Neuronal stem cell (in vitro differentiated cells): ENCODE measurements around the gene TIGIT.

Experiments used
- DNase-seq: peaks from one replicate; pipeline ENCODE4 v3.0.0-alpha.2; 2013; ENCODE audit warnings: low spot score
- H2AFZ ChIP-seq: one replicate; pipeline ENCODE4 v1.6.1; 2013; ENCODE audit warnings: mild to moderate bottlenecking, low read length, inconsistent platforms
- H2AK5ac ChIP-seq: 2 replicates; pipeline ENCODE4 v1.6.1; 2013; ENCODE audit warnings: low read depth, mild to moderate bottlenecking, inconsistent platforms, low read length, moderate library complexity, mixed read lengths
- H2BK120ac ChIP-seq: 2 replicates; pipeline ENCODE4 v1.6.1; 2013; ENCODE audit warnings: low read depth, mild to moderate bottlenecking, inconsistent platforms, low read length, moderate library complexity, mixed read lengths
- H2BK12ac ChIP-seq: one replicate; pipeline ENCODE4 v1.6.1; 2013; ENCODE audit warnings: low read length, inconsistent platforms
- H2BK15ac ChIP-seq: 2 replicates; pipeline ENCODE4 v1.6.1; 2013; ENCODE audit warnings: mild to moderate bottlenecking, low read length, inconsistent platforms, mixed read lengths
- H2BK5ac ChIP-seq: one replicate; pipeline ENCODE4 v1.6.1; 2013; ENCODE audit warnings: inconsistent platforms, mild to moderate bottlenecking, low read length, moderate library complexity
- H3K14ac ChIP-seq: one replicate; pipeline ENCODE4 v1.6.1; 2013; ENCODE audit warnings: low read length, inconsistent platforms
- H3K18ac ChIP-seq: 2 replicates; pipeline ENCODE4 v1.6.1; 2013; ENCODE audit warnings: low read length, inconsistent platforms
- H3K23ac ChIP-seq: 2 replicates; pipeline ENCODE4 v1.6.1; 2013; ENCODE audit warnings: low read depth, mild to moderate bottlenecking, mixed read lengths, low read length, inconsistent platforms; ENCODE audit not compliant: poor library complexity
- H3K27ac ChIP-seq: replicated peaks from 3 replicates; pipeline ENCODE4 v1.5.1; 2013; ENCODE audit warnings: low read length, inconsistent platforms
- H3K27me3 ChIP-seq, 3 experiments: 2 replicates each; pipeline ENCODE4 v1.6.1; 2013; ENCODE audit warnings: low read length in 3 of 3, mild to moderate bottlenecking in 2 of 3, inconsistent platforms in 1 of 3, low read depth in 1 of 3, mixed read lengths in 1 of 3, moderate library complexity in 1 of 3; ENCODE audit not compliant: control insufficient read depth in 3 of 3, insufficient read depth in 3 of 3
- H3K36me3 ChIP-seq, 2 donors: replicated peaks in 1 of 2; 2 replicates each; pipeline ENCODE4 v1.6.1; 2013; ENCODE audit warnings: low read length in 2 of 2; ENCODE audit not compliant: control insufficient read depth in 2 of 2, insufficient read depth in 2 of 2
- H3K4ac ChIP-seq: 2 replicates; pipeline ENCODE4 v1.6.1; 2013; ENCODE audit warnings: inconsistent platforms, mild to moderate bottlenecking, low read length, moderate library complexity
- H3K4me1 ChIP-seq, 2 donors: 1 replicate in 1 of 2; 2 replicates in 1 of 2; pipeline ENCODE4 v1.6.1; 2013; ENCODE audit warnings: low read length in 2 of 2, low read depth in 1 of 2; ENCODE audit not compliant: control insufficient read depth in 2 of 2, insufficient read depth in 1 of 2
- H3K4me2 ChIP-seq: one replicate; pipeline ENCODE4 v1.6.1; 2013; ENCODE audit warnings: mild to moderate bottlenecking, low read length, inconsistent platforms; ENCODE audit not compliant: insufficient read depth, poor library complexity, severe bottlenecking
- H3K4me3 ChIP-seq, 2 donors: 2 replicates each; pipeline ENCODE4 v1.5.1; 2013; ENCODE audit warnings: low read length in 2 of 2, mild to moderate bottlenecking in 2 of 2, inconsistent platforms in 1 of 2, moderate library complexity in 1 of 2
- H3K79me1 ChIP-seq: one replicate; pipeline ENCODE4 v1.6.1; 2013; ENCODE audit warnings: low read depth, mild to moderate bottlenecking, inconsistent platforms, low read length, moderate library complexity
- H3K9ac ChIP-seq: one replicate; pipeline ENCODE4 v1.6.1; 2013; ENCODE audit warnings: mild to moderate bottlenecking, low read depth, low read length, inconsistent platforms; ENCODE audit not compliant: poor library complexity
- H3K9me3 ChIP-seq, 2 donors: replicated peaks in 1 of 2; 2 replicates each; pipeline versions ENCODE3 to v1.6.1; 2013; ENCODE audit warnings: low read length in 2 of 2, mild to moderate bottlenecking in 2 of 2, inconsistent platforms in 1 of 2, low read depth in 1 of 2, mixed read lengths in 1 of 2, moderate library complexity in 1 of 2; ENCODE audit not compliant: control insufficient read depth in 2 of 2, insufficient read depth in 1 of 2
- H4K8ac ChIP-seq: one replicate; pipeline ENCODE4 v1.6.1; 2013; ENCODE audit warnings: low read depth, mild to moderate bottlenecking, inconsistent platforms, low read length, moderate library complexity
- H4K91ac ChIP-seq: one replicate; pipeline ENCODE4 v1.6.1; 2013; ENCODE audit warnings: low read length, low read depth, mild to moderate bottlenecking, inconsistent platforms; ENCODE audit not compliant: poor library complexity
- WGBS, 2 donors: extraction: QIAGEN DNeasy Blood & Tissue Kit; methylation state at CpG; one replicate each; pipeline ENCODE4 v1.1.7; 2013; ENCODE audit warnings: missing lambda C conversion rate in 2 of 2, mixed read lengths in 1 of 2; ENCODE audit not compliant: insufficient read length in 2 of 2, insufficient replicate concordance in 1 of 2; ENCODE audit errors: extremely low coverage in 2 of 2; 5-methylcytosine and 5-hydroxymethylcytosine counted together

TIGIT gene

DNA sequence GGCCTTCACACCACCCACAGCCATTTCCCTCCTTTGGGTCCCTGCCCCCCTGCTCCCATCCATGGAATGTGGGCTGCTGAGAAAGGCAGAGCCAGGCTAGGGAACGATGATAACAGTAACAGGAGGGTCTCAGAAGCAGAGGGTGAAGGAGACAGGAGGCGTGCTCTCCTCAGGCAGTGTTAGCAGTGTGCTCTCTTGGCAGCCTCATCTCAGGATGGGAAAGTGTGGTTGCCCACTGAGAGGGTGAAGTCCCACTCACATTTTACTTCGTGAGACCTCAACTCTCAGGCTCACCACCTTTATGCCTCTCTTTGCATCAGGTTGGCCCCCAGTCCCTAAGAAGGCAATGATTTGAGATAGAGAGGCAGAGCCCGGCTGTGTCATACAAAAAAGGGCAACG is 24.5 kb downstream of the TIGIT start:
- H3K4me1 ChIP-seq = peaks cover 0 to 10% of the 10 kb centered on the region in 2 donors
- no peak overlapping the region for H3K14ac ChIP-seq

DNA sequence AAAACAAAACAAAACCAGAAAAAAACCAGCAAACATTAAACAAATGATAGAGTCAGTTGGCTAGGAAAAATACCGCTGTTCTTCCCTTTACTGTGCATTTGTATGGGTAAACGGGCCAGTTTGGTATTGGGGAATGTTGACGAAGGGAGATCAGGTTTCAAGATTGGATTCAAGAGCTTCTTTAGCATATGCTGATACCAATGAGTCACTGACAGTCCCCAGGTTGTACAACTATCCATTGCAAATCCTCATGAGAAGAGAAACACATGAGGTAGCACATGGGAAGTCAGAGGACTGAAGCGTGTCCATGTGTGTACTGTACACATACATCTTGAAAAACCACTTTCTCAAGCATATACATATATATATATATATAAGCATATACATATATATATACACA is 25.6 kb downstream of the TIGIT start:
- Histone ChIP-seq H2BK5ac (no peak overlapping the region), H3K14ac (no peak overlapping the region), H4K91ac (no peak overlapping the region), H3K9me3 (no peaks in the 10 kb centered on the region), H2BK120ac (no peak overlapping the region), H3K18ac (no peak overlapping the region), H3K27ac (no peak overlapping the region), H3K4ac (no peak overlapping the region), H2AFZ (no peak overlapping the region), H3K27me3 (no peaks in the 10 kb centered on the region), H3K4me2 (no peak overlapping the region), H3K79me1 (no peaks in the 10 kb centered on the region), H4K8ac (no peak overlapping the region), H3K9ac (no peak overlapping the region), H3K4me1 (peaks cover 0 to 10% of the 10 kb centered on the region in 2 donors), H2BK15ac (no peak overlapping the region), H3K4me3 (no peak overlapping the region), H2AK5ac (no peak overlapping the region), H2BK12ac (no peak overlapping the region), H3K36me3 (no peaks in the 10 kb centered on the region), H3K23ac (no peak overlapping the region)
- DNase-seq = peak; percentile 32
- WGBS, 2 donors = no CpG with 5 or more reads among the region's 4 CpGs

More for the DNA sequence above, 24.5 kb downstream of the TIGIT start:
- H3K4ac ChIP-seq = no peak overlapping the region
- no peak overlapping the region for H2BK15ac ChIP-seq
- no peak overlapping the region for H3K4me2 ChIP-seq
- H3K9ac ChIP-seq = peak overlapping the region; percentile 22
- peak overlapping the region; percentile 19 for H2BK12ac ChIP-seq
- no peak overlapping the region for H2BK120ac ChIP-seq
- no peak overlapping the region for H3K4me3 ChIP-seq
- no peaks in the 10 kb centered on the region for H3K27me3 ChIP-seq
- H3K79me1 ChIP-seq = no peaks in the 10 kb centered on the region
- H3K36me3 ChIP-seq = no peaks in the 10 kb centered on the region
- H3K23ac ChIP-seq = peak overlapping the region; percentile 25
- H3K27ac ChIP-seq = no peak overlapping the region
- H3K9me3 ChIP-seq = no peaks in the 10 kb centered on the region
- WGBS, 2 donors = no CpG with 5 or more reads among the region's 5 CpGs
- H2AK5ac ChIP-seq = no peak overlapping the region
- no peak overlapping the region for H4K91ac ChIP-seq
- H4K8ac ChIP-seq = no peak overlapping the region
- no peak overlapping the region for H2AFZ ChIP-seq
- peak overlapping the region; percentile 39 for H3K18ac ChIP-seq
- DNase-seq = no peak
- no peak overlapping the region for H2BK5ac ChIP-seq

DNA sequence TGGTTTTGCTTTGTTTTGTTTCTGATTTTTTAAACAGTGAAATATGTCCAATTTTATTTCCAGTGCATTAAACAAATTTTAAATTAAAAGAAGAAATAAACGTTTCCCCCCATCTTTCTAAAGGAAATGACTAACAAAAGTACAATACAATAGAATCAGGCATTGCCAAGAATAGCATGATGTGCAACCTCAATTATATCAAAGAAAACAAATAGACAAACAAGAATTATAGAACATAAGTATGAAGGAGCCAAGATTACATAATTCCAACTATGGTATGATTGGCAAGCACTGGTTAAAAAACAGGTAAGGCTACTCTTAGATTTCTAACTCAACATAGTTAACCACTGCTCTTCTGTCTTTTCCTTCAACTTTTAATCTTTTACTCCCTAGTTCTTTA is 26.4 kb downstream of the TIGIT start:
- Histone ChIP-seq H2BK5ac (no peak overlapping the region), H3K23ac (no peak overlapping the region), H3K4me3 (no peak overlapping the region), H2AK5ac (no peak overlapping the region), H3K14ac (no peak overlapping the region), H2BK120ac (no peak overlapping the region), H3K27me3 (no peaks in the 10 kb centered on the region), H2AFZ (no peak overlapping the region), H3K9me3 (no peaks in the 10 kb centered on the region), H2BK12ac (no peak overlapping the region), H3K18ac (no peak overlapping the region), H3K4me1 (peaks cover 0 to 10% of the 10 kb centered on the region in 2 donors), H3K9ac (no peak overlapping the region), H4K91ac (no peak overlapping the region), H3K36me3 (no peaks in the 10 kb centered on the region), H3K4me2 (no peak overlapping the region), H3K4ac (no peak overlapping the region), H3K79me1 (no peaks in the 10 kb centered on the region), H2BK15ac (no peak overlapping the region), H4K8ac (no peak overlapping the region), H3K27ac (no peak overlapping the region)
- no CpG with 5 or more reads among the region's 1 CpG for WGBS, 2 donors
- DNase-seq = no peak

DNA sequence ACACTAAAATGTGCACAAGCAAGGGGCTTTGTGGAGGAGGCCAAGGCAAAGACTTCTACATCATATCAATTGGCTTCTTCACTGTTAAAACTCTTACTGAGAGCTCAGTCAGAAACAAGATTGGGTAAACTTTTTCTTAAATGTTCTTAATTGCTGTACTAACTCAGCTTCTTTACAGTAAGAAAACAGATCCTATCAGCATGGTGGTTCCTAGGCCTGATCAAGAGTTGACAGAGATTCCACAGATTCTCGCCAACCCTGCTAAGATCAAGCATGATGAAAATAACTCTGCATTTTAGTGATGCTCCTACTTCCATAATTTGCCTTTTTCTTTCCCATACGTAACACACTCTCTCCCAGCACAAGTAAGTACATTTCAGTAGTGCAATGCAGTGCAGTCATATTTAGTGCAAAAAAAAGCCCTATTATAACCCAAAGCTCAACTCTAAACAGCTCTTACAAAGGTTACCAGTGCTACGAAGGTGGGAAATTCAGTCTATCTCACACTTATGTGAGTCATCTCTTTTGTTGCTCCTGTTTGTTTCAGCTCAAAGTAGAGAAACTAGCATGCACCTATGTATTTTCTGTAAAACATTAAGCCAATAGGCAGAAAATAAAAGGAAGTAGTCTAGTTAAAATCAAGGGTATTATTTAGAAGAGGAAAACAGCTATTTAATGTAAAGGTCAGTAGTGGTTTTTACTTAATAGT is 29.9 kb downstream of the TIGIT start:
- H2BK120ac ChIP-seq = no peak overlapping the region
- H3K4me3 ChIP-seq = no peak overlapping the region
- no peak overlapping the region for H2BK5ac ChIP-seq
- H3K4me1 ChIP-seq = peaks cover 0 to 3% of the 10 kb centered on the region in 2 donors
- no peak overlapping the region for H3K14ac ChIP-seq
- H3K23ac ChIP-seq = no peak overlapping the region
- H3K9ac ChIP-seq = no peak overlapping the region
- H3K36me3 ChIP-seq = no peaks in the 10 kb centered on the region
- H4K8ac ChIP-seq = no peak overlapping the region
- no peak overlapping the region for H2BK15ac ChIP-seq
- no peak for DNase-seq
- H3K27me3 ChIP-seq = no peaks in the 10 kb centered on the region
- H3K79me1 ChIP-seq = no peaks in the 10 kb centered on the region
- H3K9me3 ChIP-seq = no peaks in the 10 kb centered on the region
- H4K91ac ChIP-seq = no peak overlapping the region
- H3K4ac ChIP-seq = no peak overlapping the region
- no peak overlapping the region for H3K27ac ChIP-seq
- no peak overlapping the region for H3K4me2 ChIP-seq
- no peak overlapping the region for H3K18ac ChIP-seq
- WGBS, 2 donors = no CpG with 5 or more reads among the region's 3 CpGs
- no peak overlapping the region for H2AFZ ChIP-seq
- no peak overlapping the region for H2BK12ac ChIP-seq
- no peak overlapping the region for H2AK5ac ChIP-seq
